Brain microvascular endothelial cell (primary cell): Measurements from ENCODE around the gene NDUFS7.

Experiments
- DNase-seq: peaks from one replicate; pipeline ENCODE4 v3.0.0-alpha.2; 2020
- H3K27ac ChIP-seq: fragments of 250-450 bp; sonication (Bioruptor Pico); 2 replicates; pipeline ENCODE4 v1.5.1; 2020; ENCODE audit warnings: mild to moderate bottlenecking, moderate library complexity
- H3K27me3 ChIP-seq: fragments of 250-450 bp; sonication (Bioruptor Pico); replicated peaks from 2 replicates; pipeline ENCODE4 v1.5.1; 2020; ENCODE audit warnings: mild to moderate bottlenecking
- H3K36me3 ChIP-seq: fragments of 250-450 bp; sonication (Bioruptor Pico); replicated peaks from 2 replicates; pipeline ENCODE4 v1.5.1; 2020; ENCODE audit warnings: mild to moderate bottlenecking
- H3K4me3 ChIP-seq: 2 replicates; pipeline ENCODE4 v1.5.1; 2011; ENCODE audit warnings: low read depth, mild to moderate bottlenecking, control low read depth, low read length, moderate library complexity
- CTCF ChIP-seq: IDR thresholded peaks from 2 replicates; pipeline ENCODE4 v1.5.1; 2011; ENCODE audit warnings: low read depth, mild to moderate bottlenecking, moderate library complexity, low read length, control low read depth, inconsistent platforms; ENCODE audit errors: missing control alignments
- in situ Hi-C: cut with HindIII; loops from 2 replicates; pipeline ENCODE4 v1.10.0; 2017; ENCODE audit warnings: low sequenced_read_pairs, low pct_ligation_motif_present

The NDUFS7 gene

GRCh38 chr19:1425102-1425837 is 41.6 kb downstream of the NDUFS7 start:
- no peak overlapping the region for H3K27ac ChIP-seq
- in situ Hi-C loops = no loop called here
- H3K36me3 ChIP-seq = peaks cover 87% of the 10 kb centered on the region
- TF ChIP-seq CTCF = no peak
- H3K4me3 ChIP-seq = no peak overlapping the region
- no peak for DNase-seq
- no peaks in the 10 kb centered on the region for H3K27me3 ChIP-seq

- in situ Hi-C loops = no loop called here
- Histone ChIP-seq H3K27me3 (no peaks in the 10 kb centered on the region), H3K27ac (no peak overlapping the region), H3K4me3 (no peak overlapping the region), H3K36me3 (peaks cover 86% of the 10 kb centered on the region)
- no peak for DNase-seq
- TF ChIP-seq CTCF = no peak
Measured at GRCh38 chr19:1425902-1426301, 42.2 kb downstream of the NDUFS7 start.

- TF ChIP-seq CTCF = no peak
- Histone ChIP-seq H3K27me3 (no peaks in the 10 kb centered on the region), H3K27ac (no peak overlapping the region), H3K4me3 (no peak overlapping the region), H3K36me3 (peaks cover 86% of the 10 kb centered on the region)
- in situ Hi-C loops = no loop called here
- DNase-seq = no peak
Measured at GRCh38 chr19:1426736-1427135, 43.0 kb downstream of the NDUFS7 start.

DNA sequence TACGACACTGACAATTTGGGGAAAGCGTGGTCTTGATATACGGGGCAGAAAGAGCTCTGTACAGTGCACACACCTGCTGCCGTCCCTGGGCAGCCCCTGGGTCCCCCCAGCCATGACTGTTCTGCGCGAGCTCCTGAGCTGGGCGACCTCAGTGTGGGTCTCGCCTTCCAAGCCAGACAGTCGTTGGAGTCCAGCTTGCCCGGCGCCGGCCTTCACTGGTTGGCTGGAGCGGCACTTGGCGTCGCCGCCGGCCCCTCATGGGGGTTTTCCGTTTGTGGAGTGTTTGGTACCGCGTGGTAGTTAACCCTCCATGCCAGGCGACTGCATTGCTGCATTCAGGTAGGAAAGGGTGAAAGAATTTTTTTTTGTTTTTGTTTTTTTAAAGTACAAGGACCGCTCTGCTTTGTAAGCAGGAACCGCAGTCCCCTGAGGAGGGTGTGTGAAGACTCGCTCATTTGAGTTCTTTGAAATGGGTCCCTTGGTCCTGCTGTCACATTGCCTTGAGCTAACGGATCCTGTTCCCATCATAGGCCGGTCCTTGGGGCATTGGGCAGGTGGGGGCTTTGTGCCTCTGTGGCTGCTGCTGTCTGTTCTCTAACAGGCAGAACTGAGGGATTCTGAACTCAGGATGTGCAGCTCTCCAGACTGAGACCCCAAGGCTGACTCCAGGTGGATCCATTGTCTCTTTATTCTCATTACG is 43.7 kb downstream of the NDUFS7 start:
- Histone ChIP-seq H3K4me3 (no peak overlapping the region), H3K27ac (no peak overlapping the region), H3K36me3 (peaks cover 86% of the 10 kb centered on the region), H3K27me3 (no peaks in the 10 kb centered on the region)
- in situ Hi-C loops = no loop called here
- no peak for TF ChIP-seq CTCF
- DNase-seq = no peak

- Histone ChIP-seq H3K36me3 (peaks cover 86% of the 10 kb centered on the region), H3K27ac (no peak overlapping the region), H3K4me3 (no peak overlapping the region), H3K27me3 (no peaks in the 10 kb centered on the region)
- in situ Hi-C loops = no loop called here
- DNase-seq = no peak
- no peak for TF ChIP-seq CTCF
Measured at GRCh38 chr19:1428738-1429391, 45.2 kb downstream of the NDUFS7 start.
